Mesenchymal stem cell (in vitro differentiated cells and primary cell): ENCODE measurements around the gene VIL1.

Experiments
- DNase-seq: peaks from one replicate; pipeline ENCODE4 v3.0.0-alpha.2; 2013
- H2AFZ ChIP-seq: one replicate; pipeline ENCODE4 v1.6.1; 2013; ENCODE audit warnings: low read depth, mild to moderate bottlenecking, control low read depth, inconsistent platforms, low read length, moderate library complexity
- H2AK5ac ChIP-seq: 2 replicates; pipeline ENCODE4 v1.6.1; 2013; ENCODE audit warnings: low read length, moderate library complexity, mild to moderate bottlenecking, inconsistent platforms; ENCODE audit not compliant: severe bottlenecking
- H2BK120ac ChIP-seq: one replicate; pipeline ENCODE4 v1.6.1; 2013; ENCODE audit warnings: low read depth, mild to moderate bottlenecking, inconsistent platforms, low read length, moderate library complexity
- H2BK12ac ChIP-seq, 2 experiments: one replicate each; pipeline ENCODE4 v1.6.1; 2013; ENCODE audit warnings: inconsistent platforms in 2 of 2, low read length in 2 of 2, mild to moderate bottlenecking in 2 of 2, moderate library complexity in 2 of 2, control low read depth in 1 of 2
- H2BK15ac ChIP-seq: one replicate; pipeline ENCODE4 v1.6.1; 2013; ENCODE audit warnings: mild to moderate bottlenecking, low read depth, inconsistent platforms; ENCODE audit not compliant: poor library complexity, severe bottlenecking
- H2BK5ac ChIP-seq: 2 replicates; pipeline ENCODE4 v1.6.1; 2013; ENCODE audit warnings: low read depth, mild to moderate bottlenecking, low read length, control low read depth, inconsistent platforms; ENCODE audit not compliant: poor library complexity, severe bottlenecking
- H3K14ac ChIP-seq, 2 experiments: one replicate each; pipeline ENCODE4 v1.6.1; 2013; ENCODE audit warnings: inconsistent platforms in 2 of 2, low read length in 2 of 2, control low read depth in 1 of 2, mild to moderate bottlenecking in 1 of 2, moderate library complexity in 1 of 2
- H3K18ac ChIP-seq, 2 experiments: one replicate each; pipeline ENCODE4 v1.6.1; 2013; ENCODE audit warnings: inconsistent platforms in 2 of 2, low read length in 2 of 2, control low read depth in 1 of 2, low read depth in 1 of 2, mild to moderate bottlenecking in 1 of 2
- H3K23ac ChIP-seq, 2 experiments: one replicate each; pipeline ENCODE4 v1.6.1; 2013; ENCODE audit warnings: inconsistent platforms in 2 of 2, low read length in 2 of 2, mild to moderate bottlenecking in 2 of 2, moderate library complexity in 2 of 2, control low read depth in 1 of 2
- H3K27ac ChIP-seq: 2 replicates; pipeline ENCODE4 v1.5.1; 2013; ENCODE audit warnings: mild to moderate bottlenecking, moderate library complexity, low read length, control low read depth, inconsistent platforms; ENCODE audit not compliant: poor library complexity, severe bottlenecking
- H3K27me3 ChIP-seq, 2 experiments: 2 replicates each; pipeline versions ENCODE4 v1.6.1 to v1.7.0; 2013; ENCODE audit warnings: low read length in 2 of 2, mild to moderate bottlenecking in 2 of 2, moderate library complexity in 2 of 2, control low read depth in 1 of 2, inconsistent platforms in 1 of 2; ENCODE audit not compliant: control insufficient read depth in 1 of 2, insufficient read depth in 1 of 2
- H3K36me3 ChIP-seq, 2 experiments: 2 replicates each; pipeline versions ENCODE4 v1.6.1 to v1.7.0; 2013; ENCODE audit warnings: low read length in 2 of 2, control low read depth in 1 of 2, inconsistent platforms in 1 of 2, low read depth in 1 of 2, mild to moderate bottlenecking in 1 of 2; ENCODE audit not compliant: insufficient read depth in 2 of 2, control insufficient read depth in 1 of 2
- H3K4ac ChIP-seq, 2 experiments: one replicate each; pipeline ENCODE4 v1.6.1; 2013; ENCODE audit warnings: inconsistent platforms in 2 of 2, low read length in 2 of 2, mild to moderate bottlenecking in 2 of 2, moderate library complexity in 2 of 2, control low read depth in 1 of 2, low read depth in 1 of 2
- H3K4me1 ChIP-seq: 2 replicates; pipeline ENCODE4 v1.6.1; 2013; ENCODE audit warnings: low read depth, low read length, control low read depth; ENCODE audit not compliant: control insufficient read depth, insufficient read depth
- H3K4me2 ChIP-seq: 2 replicates; pipeline ENCODE4 v1.6.1; 2013; ENCODE audit warnings: low read length, mild to moderate bottlenecking, inconsistent platforms; ENCODE audit not compliant: poor library complexity, severe bottlenecking
- H3K4me3 ChIP-seq, 2 experiments: 2 replicates each; pipeline versions ENCODE4 v1.5.1 to v1.7.0; 2013; ENCODE audit warnings: low read length in 2 of 2, mild to moderate bottlenecking in 2 of 2, control low read depth in 1 of 2, low read depth in 1 of 2; ENCODE audit not compliant: insufficient read depth in 1 of 2
- H3K79me1 ChIP-seq: replicated peaks from 2 replicates; pipeline ENCODE4 v1.6.1; 2013; ENCODE audit warnings: mild to moderate bottlenecking, control low read depth, low read length, inconsistent platforms; ENCODE audit not compliant: poor library complexity, severe bottlenecking
- H3K9ac ChIP-seq: 2 replicates; pipeline ENCODE4 v1.7.0; 2013; ENCODE audit warnings: mild to moderate bottlenecking, low read length, moderate library complexity
- H3K9me3 ChIP-seq: 2 replicates; pipeline ENCODE4 v1.7.0; 2013; ENCODE audit warnings: mild to moderate bottlenecking, low read length; ENCODE audit not compliant: control insufficient read depth
- H4K8ac ChIP-seq: one replicate; pipeline ENCODE4 v1.6.1; 2013; ENCODE audit warnings: inconsistent platforms, mild to moderate bottlenecking, low read length, moderate library complexity
- H4K91ac ChIP-seq: one replicate; pipeline ENCODE4 v1.6.1; 2013; ENCODE audit warnings: mild to moderate bottlenecking, low read length, inconsistent platforms
- WGBS: methylation state at CpG from one replicate; pipeline ENCODE4 v1.1.7; 2013; ENCODE audit warnings: mixed read lengths; 5-methylcytosine and 5-hydroxymethylcytosine counted together

The VIL1 gene

GRCh38 chr2:218430721-218431120 is 11.8 kb downstream of the VIL1 start:
- Histone ChIP-seq H3K23ac (no peak overlapping the region), H2BK120ac (no peak overlapping the region), H3K4me1 (no peaks in the 10 kb centered on the region), H2BK12ac (no peak overlapping the region), H2BK15ac (no peak overlapping the region), H3K9me3 (no peaks in the 10 kb centered on the region), H3K9ac (no peak overlapping the region), H3K36me3 (peaks cover 0 to under 1% of the 10 kb centered on the region in 2 experiments), H3K4me2 (no peak overlapping the region), H3K4me3 (no peak overlapping the region), H3K79me1 (no peaks in the 10 kb centered on the region), H3K4ac (no peak overlapping the region), H3K27ac (no peak overlapping the region), H2AK5ac (no peak overlapping the region), H3K18ac (no peak overlapping the region), H4K91ac (no peak overlapping the region), H3K14ac (no peak overlapping the region), H4K8ac (no peak overlapping the region), H3K27me3 (peaks cover 15 to 28% of the 10 kb centered on the region in 2 experiments), H2BK5ac (no peak overlapping the region), H2AFZ (no peak overlapping the region)
- 94% methylated on average over 11 of the region's 11 CpGs for WGBS
- no peak for DNase-seq

- DNase-seq = no peak
- H3K79me1 ChIP-seq = no peaks in the 10 kb centered on the region
- no peak overlapping the region for H3K18ac ChIP-seq
- no peak overlapping the region for H3K4ac ChIP-seq
- H2BK12ac ChIP-seq = no peak overlapping the region
- no peak overlapping the region for H3K27ac ChIP-seq
- H4K8ac ChIP-seq = no peak overlapping the region
- no peak overlapping the region for H2BK120ac ChIP-seq
- no peak overlapping the region for H4K91ac ChIP-seq
- peaks cover 15 to 28% of the 10 kb centered on the region in 2 experiments for H3K27me3 ChIP-seq
- H3K36me3 ChIP-seq = no peaks in the 10 kb centered on the region
- no peak overlapping the region for H3K4me3 ChIP-seq
- H3K9me3 ChIP-seq = no peaks in the 10 kb centered on the region
- H2AFZ ChIP-seq = no peak overlapping the region
- H3K4me2 ChIP-seq = no peak overlapping the region
- no peaks in the 10 kb centered on the region for H3K4me1 ChIP-seq
- WGBS = 82% methylated on average over 10 of the region's 10 CpGs
- no peak overlapping the region for H2BK5ac ChIP-seq
- H2BK15ac ChIP-seq = no peak overlapping the region
- H3K14ac ChIP-seq = no peak overlapping the region
- H3K23ac ChIP-seq = no peak overlapping the region
- no peak overlapping the region for H2AK5ac ChIP-seq
- no peak overlapping the region for H3K9ac ChIP-seq
Measured at GRCh38 chr2:218431878-218432277, 13.0 kb downstream of the VIL1 start.

- no peak overlapping the region for H2AFZ ChIP-seq
- H3K18ac ChIP-seq = no peak overlapping the region
- H4K8ac ChIP-seq = no peak overlapping the region
- H2BK15ac ChIP-seq = no peak overlapping the region
- no peaks in the 10 kb centered on the region for H3K36me3 ChIP-seq
- H3K4ac ChIP-seq = no peak overlapping the region
- H2BK12ac ChIP-seq = no peak overlapping the region
- no peak overlapping the region for H3K14ac ChIP-seq
- peaks cover 15 to 28% of the 10 kb centered on the region in 2 experiments for H3K27me3 ChIP-seq
- no peak overlapping the region for H3K23ac ChIP-seq
- H3K9ac ChIP-seq = no peak overlapping the region
- 92% methylated on average over 8 of the region's 8 CpGs for WGBS
- DNase-seq = no peak
- H3K4me1 ChIP-seq = no peaks in the 10 kb centered on the region
- no peak overlapping the region for H3K4me3 ChIP-seq
- H2BK120ac ChIP-seq = no peak overlapping the region
- H3K79me1 ChIP-seq = no peaks in the 10 kb centered on the region
- H3K9me3 ChIP-seq = no peaks in the 10 kb centered on the region
- no peak overlapping the region for H2BK5ac ChIP-seq
- H3K27ac ChIP-seq = no peak overlapping the region
- no peak overlapping the region for H4K91ac ChIP-seq
- H2AK5ac ChIP-seq = no peak overlapping the region
- H3K4me2 ChIP-seq = no peak overlapping the region
Measured at GRCh38 chr2:218432676-218433365, 13.9 kb downstream of the VIL1 start.

- no peak overlapping the region for H2AFZ ChIP-seq
- 94% methylated on average over 9 of the region's 9 CpGs for WGBS
- H2BK15ac ChIP-seq = no peak overlapping the region
- no peak overlapping the region for H4K91ac ChIP-seq
- no peak overlapping the region for H2BK12ac ChIP-seq
- no peak overlapping the region for H3K4me2 ChIP-seq
- no peak overlapping the region for H3K4me3 ChIP-seq
- H3K27ac ChIP-seq = no peak overlapping the region
- H3K36me3 ChIP-seq = no peaks in the 10 kb centered on the region
- H3K9me3 ChIP-seq = no peaks in the 10 kb centered on the region
- H3K23ac ChIP-seq = no peak overlapping the region
- no peak overlapping the region for H3K14ac ChIP-seq
- H3K4me1 ChIP-seq = no peaks in the 10 kb centered on the region
- no peak overlapping the region for H3K18ac ChIP-seq
- no peak overlapping the region for H2AK5ac ChIP-seq
- DNase-seq = no peak
- H2BK120ac ChIP-seq = no peak overlapping the region
- no peak overlapping the region for H2BK5ac ChIP-seq
- no peak overlapping the region for H3K9ac ChIP-seq
- no peaks in the 10 kb centered on the region for H3K79me1 ChIP-seq
- no peak overlapping the region for H4K8ac ChIP-seq
- peaks cover 15 to 23% of the 10 kb centered on the region in 2 experiments for H3K27me3 ChIP-seq
- no peak overlapping the region for H3K4ac ChIP-seq
Measured at GRCh38 chr2:218434456-218434855, 15.5 kb downstream of the VIL1 start.
